SK-N-SH treated with all-trans-retinoic acid at 6 μM for 48 hours (cell line): ENCODE data around the gene FAM171A1.
"Not testable (repeated sequence)": the region's sequence is repeated elsewhere in the genome, so short reads cannot be mapped to it uniquely, and the experiment has no call there.

Source experiments
- ATAC-seq: fragments of 200-7000 bp; cut with Tn5 transposase; 3 replicates; pipeline ENCODE4 v1.9.1; 2020; ENCODE audit warnings: mild to moderate bottlenecking, moderate library complexity
- ARNTL ChIP-seq: fragments of 450-650 bp; formaldehyde crosslinking; IDR thresholded peaks from 2 replicates; pipeline ENCODE4 v1.5.0; 2020; ENCODE audit warnings: low read depth, mild to moderate bottlenecking, moderate library complexity, borderline replicate concordance
- BACH2 ChIP-seq: fragments of 250-450 bp; sonication (Bioruptor Pico); IDR thresholded peaks from 2 replicates; pipeline ENCODE4 v1.9.0; 2021; ENCODE audit warnings: mild to moderate bottlenecking, borderline replicate concordance
- CSDC2 ChIP-seq: fragments of 250-450 bp; sonication (Bioruptor Pico); IDR thresholded peaks from 2 replicates; pipeline ENCODE4 v1.5.0; 2020; ENCODE audit warnings: mild to moderate bottlenecking, moderate library complexity
- CSRNP3 ChIP-seq: fragments of 250-450 bp; sonication (Bioruptor Pico); IDR thresholded peaks from 2 replicates; pipeline ENCODE4 v1.5.1; 2021; ENCODE audit warnings: mild to moderate bottlenecking, moderate library complexity
- ESRRG ChIP-seq: fragments of 250-450 bp; sonication (Bioruptor Pico); IDR thresholded peaks from 2 replicates; pipeline ENCODE4 v1.6.1; 2021; ENCODE audit warnings: mild to moderate bottlenecking
- GLIS3 ChIP-seq: fragments of 250-450 bp; sonication (Bioruptor Pico); IDR thresholded peaks from 2 replicates; pipeline ENCODE4 v1.5.0; 2020; ENCODE audit warnings: mild to moderate bottlenecking, moderate library complexity
- ISL1 ChIP-seq: fragments of 250-450 bp; sonication (Bioruptor Pico); IDR thresholded peaks from 2 replicates; pipeline ENCODE4 v2.1.2; 2022; ENCODE audit warnings: mild to moderate bottlenecking, moderate library complexity
- OSR1 ChIP-seq: fragments of 250-450 bp; sonication (Bioruptor Pico); IDR thresholded peaks from 2 replicates; pipeline ENCODE4 v1.8.0; 2022; ENCODE audit warnings: moderate library complexity, mild to moderate bottlenecking, inconsistent platforms
- PPARA ChIP-seq: fragments of 250-450 bp; sonication (Bioruptor Pico); IDR thresholded peaks from 2 replicates; pipeline ENCODE4 v1.5.0; 2020; ENCODE audit warnings: mild to moderate bottlenecking, borderline replicate concordance
- RARB ChIP-seq: fragments of 250-450 bp; sonication (Bioruptor Pico); IDR thresholded peaks from 2 replicates; pipeline ENCODE4 v1.8.0; 2021; ENCODE audit warnings: mild to moderate bottlenecking, moderate library complexity
- SNAI2 ChIP-seq: fragments of 250-450 bp; sonication (Bioruptor Pico); IDR thresholded peaks from 2 replicates; pipeline ENCODE4 v1.5.0; 2020; ENCODE audit warnings: mild to moderate bottlenecking, moderate library complexity
- TCF4 ChIP-seq: fragments of 250-450 bp; sonication (Bioruptor Pico); IDR thresholded peaks from 2 replicates; pipeline ENCODE4 v1.8.0; 2021; ENCODE audit warnings: mild to moderate bottlenecking, moderate library complexity, borderline replicate concordance
- TOX ChIP-seq: fragments of 250-450 bp; sonication (Bioruptor Pico); IDR thresholded peaks from 2 replicates; pipeline ENCODE4 v1.8.0; 2021; ENCODE audit warnings: mild to moderate bottlenecking, moderate library complexity, borderline replicate concordance
- TSHZ2 ChIP-seq: fragments of 250-450 bp; sonication (Bioruptor Pico); IDR thresholded peaks from 2 replicates; pipeline ENCODE4 v1.5.0; 2020; ENCODE audit warnings: mild to moderate bottlenecking, moderate library complexity
- ZC3H10 ChIP-seq: fragments of 250-450 bp; sonication (Bioruptor Pico); IDR thresholded peaks from 2 replicates; pipeline ENCODE4 v1.5.1; 2021; ENCODE audit warnings: mild to moderate bottlenecking, moderate library complexity
- ZFP30 ChIP-seq: fragments of 450-650 bp; formaldehyde crosslinking; IDR thresholded peaks from 2 replicates; pipeline ENCODE4 v1.5.0; 2022; ENCODE audit warnings: mild to moderate bottlenecking, moderate library complexity
- ZNF70 ChIP-seq: fragments of 450-650 bp; formaldehyde crosslinking; IDR thresholded peaks from 2 replicates; pipeline ENCODE4 v1.5.0; 2020; ENCODE audit warnings: mild to moderate bottlenecking, moderate library complexity
- ZNF8 ChIP-seq: fragments of 450-650 bp; formaldehyde crosslinking; IDR thresholded peaks from 2 replicates; pipeline ENCODE4 v1.5.0; 2020; ENCODE audit warnings: mild to moderate bottlenecking, moderate library complexity
- TF ChIP-seq, protein P1 (sequence below): fragments of 250-450 bp; sonication (Bioruptor Pico); IDR thresholded peaks from 2 replicates; pipeline ENCODE4 v1.5.1; 2020; ENCODE audit warnings: low read depth, mild to moderate bottlenecking, moderate library complexity
- TF ChIP-seq, protein P2 (sequence below): fragments of 250-450 bp; sonication (Bioruptor Pico); IDR thresholded peaks from 2 replicates; pipeline ENCODE4 v1.8.0; 2021; ENCODE audit warnings: low read depth, mild to moderate bottlenecking, moderate library complexity, borderline replicate concordance
- TF ChIP-seq, protein P3 (sequence below): fragments of 250-450 bp; sonication (Bioruptor Pico); IDR thresholded peaks from 2 replicates; pipeline ENCODE4 v1.8.0; 2020; ENCODE audit warnings: mild to moderate bottlenecking, moderate library complexity, borderline replicate concordance

The FAM171A1 gene

GRCh38 chr10:15279236-15279635 is 91.9 kb downstream of the FAM171A1 start:
- TF ChIP-seq ZNF70: no peak
- TF ChIP-seq RARB: no peak
- TF ChIP-seq PPARA (CRISPR knock-in tag): no peak
- no peak for TF ChIP-seq ESRRG (CRISPR knock-in tag)
- TF ChIP-seq ZFP30 (CRISPR knock-in tag): no peak
- no peak for TF ChIP-seq GLIS3
- TF ChIP-seq, protein P1, sequence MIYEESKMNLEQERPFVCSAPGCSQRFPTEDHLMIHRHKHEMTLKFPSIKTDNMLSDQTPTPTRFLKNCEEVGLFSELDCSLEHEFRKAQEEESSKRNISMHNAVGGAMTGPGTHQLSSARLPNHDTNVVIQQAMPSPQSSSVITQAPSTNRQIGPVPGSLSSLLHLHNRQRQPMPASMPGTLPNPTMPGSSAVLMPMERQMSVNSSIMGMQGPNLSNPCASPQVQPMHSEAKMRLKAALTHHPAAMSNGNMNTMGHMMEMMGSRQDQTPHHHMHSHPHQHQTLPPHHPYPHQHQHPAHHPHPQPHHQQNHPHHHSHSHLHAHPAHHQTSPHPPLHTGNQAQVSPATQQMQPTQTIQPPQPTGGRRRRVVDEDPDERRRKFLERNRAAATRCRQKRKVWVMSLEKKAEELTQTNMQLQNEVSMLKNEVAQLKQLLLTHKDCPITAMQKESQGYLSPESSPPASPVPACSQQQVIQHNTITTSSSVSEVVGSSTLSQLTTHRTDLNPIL (CRISPR knock-in tag): no peak
- no peak for TF ChIP-seq CSRNP3 (CRISPR knock-in tag)
- no peak for TF ChIP-seq SNAI2 (CRISPR knock-in tag)
- TF ChIP-seq ZNF8: no peak
- no peak for TF ChIP-seq TSHZ2
- TF ChIP-seq, protein P2, sequence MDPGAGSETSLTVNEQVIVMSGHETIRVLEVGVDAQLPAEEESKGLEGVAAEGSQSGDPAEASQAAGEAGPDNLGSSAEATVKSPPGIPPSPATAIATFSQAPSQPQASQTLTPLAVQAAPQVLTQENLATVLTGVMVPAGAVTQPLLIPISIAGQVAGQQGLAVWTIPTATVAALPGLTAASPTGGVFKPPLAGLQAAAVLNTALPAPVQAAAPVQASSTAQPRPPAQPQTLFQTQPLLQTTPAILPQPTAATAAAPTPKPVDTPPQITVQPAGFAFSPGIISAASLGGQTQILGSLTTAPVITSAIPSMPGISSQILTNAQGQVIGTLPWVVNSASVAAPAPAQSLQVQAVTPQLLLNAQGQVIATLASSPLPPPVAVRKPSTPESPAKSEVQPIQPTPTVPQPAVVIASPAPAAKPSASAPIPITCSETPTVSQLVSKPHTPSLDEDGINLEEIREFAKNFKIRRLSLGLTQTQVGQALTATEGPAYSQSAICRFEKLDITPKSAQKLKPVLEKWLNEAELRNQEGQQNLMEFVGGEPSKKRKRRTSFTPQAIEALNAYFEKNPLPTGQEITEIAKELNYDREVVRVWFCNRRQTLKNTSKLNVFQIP (CRISPR knock-in tag): no peak
- TF ChIP-seq, protein P3, sequence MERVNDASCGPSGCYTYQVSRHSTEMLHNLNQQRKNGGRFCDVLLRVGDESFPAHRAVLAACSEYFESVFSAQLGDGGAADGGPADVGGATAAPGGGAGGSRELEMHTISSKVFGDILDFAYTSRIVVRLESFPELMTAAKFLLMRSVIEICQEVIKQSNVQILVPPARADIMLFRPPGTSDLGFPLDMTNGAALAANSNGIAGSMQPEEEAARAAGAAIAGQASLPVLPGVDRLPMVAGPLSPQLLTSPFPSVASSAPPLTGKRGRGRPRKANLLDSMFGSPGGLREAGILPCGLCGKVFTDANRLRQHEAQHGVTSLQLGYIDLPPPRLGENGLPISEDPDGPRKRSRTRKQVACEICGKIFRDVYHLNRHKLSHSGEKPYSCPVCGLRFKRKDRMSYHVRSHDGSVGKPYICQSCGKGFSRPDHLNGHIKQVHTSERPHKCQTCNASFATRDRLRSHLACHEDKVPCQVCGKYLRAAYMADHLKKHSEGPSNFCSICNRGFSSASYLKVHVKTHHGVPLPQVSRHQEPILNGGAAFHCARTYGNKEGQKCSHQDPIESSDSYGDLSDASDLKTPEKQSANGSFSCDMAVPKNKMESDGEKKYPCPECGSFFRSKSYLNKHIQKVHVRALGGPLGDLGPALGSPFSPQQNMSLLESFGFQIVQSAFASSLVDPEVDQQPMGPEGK (CRISPR knock-in tag): no peak
- no peak for TF ChIP-seq ISL1
- no peak for TF ChIP-seq BACH2 (CRISPR knock-in tag)
- TF ChIP-seq ZC3H10 (CRISPR knock-in tag): no peak
- no peak for TF ChIP-seq CSDC2 (CRISPR knock-in tag)
- TF ChIP-seq TOX (CRISPR knock-in tag): no peak
- TF ChIP-seq OSR1 (CRISPR knock-in tag): no peak
- no peak for ATAC-seq

DNA sequence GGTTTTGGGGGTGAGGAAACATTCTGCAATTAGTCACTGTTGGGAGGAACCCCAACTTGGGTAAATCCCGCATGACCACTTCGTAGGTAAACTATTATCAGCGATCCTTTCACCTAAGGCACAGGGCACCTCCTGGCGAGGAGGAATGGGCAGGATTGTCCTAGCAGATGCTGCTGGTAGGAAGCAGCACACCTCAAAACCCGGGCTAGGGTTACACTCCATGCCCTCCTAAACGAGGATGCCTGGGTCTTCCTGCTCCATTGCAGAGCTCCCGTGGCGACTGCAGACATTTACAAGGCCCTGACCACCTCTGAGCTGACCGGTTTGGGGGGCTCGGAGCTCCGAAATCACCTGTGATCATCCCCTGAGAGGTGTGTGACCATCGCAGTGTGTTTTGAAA is 92.3 kb downstream of the FAM171A1 start:
- TF ChIP-seq RARB (no peak), ISL1 (no peak), ARNTL (no peak), ZNF8 (no peak), BACH2 (CRISPR knock-in tag) (no peak), TSHZ2 (no peak), OSR1 (CRISPR knock-in tag) (no peak), TCF4 (CRISPR knock-in tag) (no peak)
- TF ChIP-seq, protein P3 (CRISPR knock-in tag): no peak
- no peak for ATAC-seq

GRCh38 chr10:15276039-15276438 is 95.0 kb downstream of the FAM171A1 start:
- not testable (repeated sequence) for ATAC-seq

DNA sequence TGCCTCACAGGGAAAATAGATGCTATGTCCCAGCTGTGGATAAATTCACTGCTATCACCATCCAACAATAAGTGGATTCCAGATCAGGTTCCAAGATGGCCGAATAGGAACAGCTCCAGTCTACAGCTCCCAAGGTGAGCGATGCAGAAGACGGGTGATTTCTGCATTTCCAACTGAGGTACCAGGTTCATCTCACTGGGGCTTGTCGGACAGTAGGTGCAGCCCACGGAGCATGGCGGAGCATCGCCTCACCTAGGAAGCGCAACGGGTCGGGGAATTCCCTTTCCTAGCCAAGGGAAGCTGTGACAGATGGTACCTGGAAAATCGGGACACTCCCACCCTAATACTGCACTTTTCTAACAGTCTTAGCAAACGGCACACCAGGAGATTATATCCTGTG is 101.3 kb downstream of the FAM171A1 start:
- not testable (repeated sequence) for ATAC-seq
